ENCODE results near the gene CD99L2.
"Not testable (repeated sequence)": the region's sequence is repeated elsewhere in the genome, so short reads cannot be mapped to it uniquely, and the experiment has no call there.

Gene CD99L2

DNA sequence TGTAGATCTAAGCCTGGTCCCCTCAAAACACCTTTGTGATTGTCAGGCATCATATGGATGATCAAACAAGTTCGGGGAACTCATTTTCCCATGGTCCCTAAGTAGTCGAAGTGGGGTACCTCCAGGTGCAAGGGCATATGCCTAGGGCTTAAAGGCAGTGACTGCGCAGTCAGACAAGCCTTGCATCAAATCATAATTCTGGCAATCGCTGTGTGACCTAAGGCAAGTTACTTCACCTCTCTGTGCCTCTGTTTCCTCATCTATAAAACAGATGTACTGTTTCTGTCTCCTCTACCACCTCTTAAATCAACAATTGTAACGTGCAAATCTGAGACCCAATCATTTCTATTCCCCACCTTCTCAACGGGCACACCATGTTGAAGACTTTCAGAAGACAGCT lies 1.8 kb downstream of the CD99L2 start:
- no peak for DNase-seq

DNA sequence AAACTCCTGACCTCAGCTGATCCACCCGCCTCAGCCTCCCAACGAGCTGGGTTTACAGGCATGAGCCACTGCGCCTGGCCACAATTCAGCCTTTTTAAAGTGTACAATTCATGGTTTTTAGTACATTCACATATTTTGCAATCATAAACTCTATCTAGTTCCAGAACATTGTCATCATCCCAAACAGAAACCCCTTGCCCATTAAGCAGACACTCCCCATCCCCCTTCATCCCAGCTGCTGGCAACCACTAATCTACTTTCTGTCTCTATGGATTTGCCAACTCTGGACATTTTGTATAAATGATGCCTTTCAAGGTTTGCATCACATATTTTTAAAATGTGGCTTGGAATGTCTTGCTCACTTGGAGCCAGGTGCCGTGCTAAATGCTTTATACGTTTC lies 4.5 kb downstream of the CD99L2 start:
- DNase-seq = no peak

DNA sequence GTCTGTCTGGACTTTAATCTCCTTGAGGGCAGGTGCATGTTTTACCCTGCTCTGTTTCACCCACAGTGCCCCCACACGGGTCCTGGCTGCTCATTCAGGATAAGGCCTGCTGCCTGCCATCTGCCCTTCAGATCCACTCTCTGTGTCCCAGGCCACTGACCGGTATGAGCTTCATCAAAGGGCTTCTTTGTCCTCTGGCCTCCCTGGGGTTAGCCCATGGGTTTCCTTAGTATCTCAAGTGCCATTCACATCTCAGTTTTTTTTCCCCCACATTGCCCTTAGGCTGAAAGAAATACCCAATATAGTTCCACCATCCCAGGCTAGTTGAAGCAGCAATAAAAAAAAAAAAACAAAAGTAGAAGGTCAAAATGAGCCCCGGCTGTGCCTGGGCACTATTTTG lies 9.3 kb downstream of the CD99L2 start:
- no peak for DNase-seq

DNA sequence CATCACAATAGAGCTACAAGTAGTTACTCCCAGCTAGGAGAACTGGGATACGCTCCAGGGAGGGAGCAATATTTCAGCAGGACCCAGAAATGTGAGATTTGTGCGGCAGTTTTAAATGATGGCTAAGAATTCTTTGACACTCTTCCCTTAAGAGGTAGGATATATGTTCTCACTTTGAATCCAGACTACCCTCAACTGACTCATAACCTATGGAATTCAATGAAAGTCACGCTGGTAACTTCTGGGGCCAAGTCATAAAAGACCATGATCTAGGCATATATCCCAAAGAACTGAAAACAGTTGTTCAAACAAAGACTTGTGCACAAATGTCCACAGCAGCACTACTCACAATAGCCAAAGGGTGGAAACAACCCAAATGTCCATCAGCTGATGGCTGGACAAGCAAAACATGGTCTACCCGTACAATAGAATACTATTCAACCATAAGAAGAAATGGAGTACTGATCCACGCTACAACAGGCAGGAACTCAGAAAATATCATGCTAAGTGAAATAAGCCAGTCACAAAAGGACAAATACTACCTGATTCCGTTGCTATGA lies 10.5 kb downstream of the CD99L2 start:
- no peak for DNase-seq

DNA sequence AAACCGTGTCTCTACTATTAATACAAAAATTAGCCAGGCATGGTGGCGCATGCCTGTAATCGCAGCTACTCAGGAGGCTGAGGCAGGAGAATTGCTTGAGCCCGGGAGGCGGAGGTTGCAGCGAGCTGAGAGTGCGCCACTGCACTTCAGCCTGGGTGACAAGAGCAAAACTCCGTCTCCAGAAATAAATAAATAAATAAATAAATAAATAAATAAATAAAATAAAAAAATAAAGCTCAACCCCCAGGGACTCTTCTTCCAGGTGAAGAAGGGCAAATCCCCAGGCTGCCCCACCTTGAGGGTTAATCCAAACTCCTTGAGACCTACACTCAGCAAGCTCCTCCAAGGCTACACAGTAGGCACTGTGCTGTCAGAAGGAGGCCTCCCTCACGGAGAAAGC lies 11.2 kb downstream of the CD99L2 start:
- DNase-seq = not testable (repeated sequence)

DNA sequence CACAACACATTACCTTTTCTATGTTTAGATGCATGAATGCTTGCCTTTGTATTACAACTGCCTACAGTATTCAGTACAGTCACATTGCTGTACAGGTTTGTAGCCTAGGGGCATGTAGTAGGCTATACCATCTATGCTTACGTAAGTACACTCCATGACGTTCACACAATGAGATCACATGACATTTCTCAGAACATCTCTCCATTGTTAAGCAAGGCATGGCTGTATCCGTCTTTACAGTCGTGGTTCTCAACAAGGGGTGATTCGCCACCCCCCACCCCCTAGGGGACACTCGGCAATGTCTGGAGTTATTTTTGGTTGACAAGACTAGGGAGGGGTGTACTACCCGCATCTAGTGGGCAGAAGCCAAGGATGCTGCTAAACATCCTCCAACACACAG lies 12.1 kb downstream of the CD99L2 start:
- no peak for DNase-seq

DNA sequence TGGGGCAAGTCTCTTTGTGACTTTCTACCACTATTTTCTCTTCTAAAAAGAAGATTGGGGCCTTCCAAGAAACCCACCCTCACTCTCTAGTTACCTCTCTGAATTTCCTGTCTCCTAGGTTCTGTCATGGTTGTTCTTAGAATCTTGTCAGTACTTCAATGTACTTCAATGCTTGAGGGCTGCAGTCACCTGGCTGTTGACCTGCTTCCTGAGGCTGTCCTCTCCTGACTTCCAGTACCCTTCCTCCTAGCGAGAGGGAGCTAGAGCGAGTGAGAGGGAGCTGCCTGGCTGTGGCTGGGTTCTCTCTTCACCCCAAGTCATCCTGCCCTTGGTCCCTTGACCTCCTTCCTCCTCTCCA lies 17.7 kb downstream of the CD99L2 start:
- DNase-seq = no peak

DNA sequence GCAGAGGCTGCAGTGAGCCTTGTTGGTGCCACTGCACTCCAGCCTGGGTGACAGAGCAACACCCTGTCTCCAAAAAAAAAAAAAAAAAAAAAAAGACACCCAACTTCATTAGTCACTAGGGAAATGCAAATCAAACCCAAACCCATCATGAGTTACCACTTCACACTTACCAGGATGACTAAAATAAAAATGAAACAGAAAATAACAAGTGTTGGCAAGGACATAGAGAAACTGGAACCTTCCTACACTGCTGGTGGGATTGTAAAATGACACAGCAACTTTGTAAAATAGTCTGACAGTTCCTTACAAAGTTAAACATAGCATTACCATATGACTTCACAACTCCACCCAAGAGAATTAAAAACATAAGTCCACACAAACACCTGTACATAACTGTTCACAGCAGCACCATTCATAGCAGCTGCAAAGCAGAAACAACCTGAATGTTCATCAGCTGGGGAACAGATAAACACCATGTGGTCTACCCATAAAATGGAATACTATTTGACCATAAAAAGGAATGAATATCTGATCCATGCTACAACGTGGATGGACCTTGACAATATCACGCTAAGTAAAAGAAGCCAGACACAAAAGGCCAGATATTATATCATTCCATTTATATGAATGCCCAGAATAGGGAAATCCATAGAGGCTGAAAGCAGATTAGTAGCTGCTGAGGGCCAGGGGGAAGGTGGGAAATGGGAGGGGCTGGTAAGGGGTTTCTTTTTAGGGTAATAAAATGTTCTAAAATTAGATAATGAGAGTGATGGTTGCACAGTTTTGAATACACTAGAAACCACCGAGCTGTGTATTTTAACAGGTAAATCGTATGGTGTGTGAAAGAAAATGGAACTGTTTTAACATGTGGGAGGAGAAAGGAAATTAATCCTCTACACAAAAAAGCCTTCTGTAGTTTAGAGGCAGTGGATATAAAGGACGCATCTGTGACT lies 18.3 kb downstream of the CD99L2 start:
- DNase-seq = no peak

DNA sequence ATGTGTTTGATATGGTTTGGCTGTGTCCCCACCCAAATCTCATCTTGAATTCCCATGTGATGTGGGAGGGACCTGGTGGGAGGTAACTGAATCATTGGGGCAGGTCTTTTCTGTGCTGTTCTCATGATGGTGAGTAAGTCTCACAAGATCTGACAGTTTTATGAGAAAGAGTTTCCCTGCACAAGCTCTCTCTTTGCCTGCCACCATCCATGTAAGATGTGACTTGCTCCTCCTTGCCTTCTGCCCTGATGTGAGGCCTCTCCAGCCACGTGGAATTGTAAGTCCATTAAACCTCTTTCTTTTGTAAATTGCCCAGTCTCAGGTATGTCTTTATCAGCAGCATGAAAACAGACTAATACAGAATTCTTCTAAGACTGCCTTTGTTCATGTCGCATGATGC lies 22.8 kb downstream of the CD99L2 start:
- not testable (repeated sequence) for DNase-seq

DNA sequence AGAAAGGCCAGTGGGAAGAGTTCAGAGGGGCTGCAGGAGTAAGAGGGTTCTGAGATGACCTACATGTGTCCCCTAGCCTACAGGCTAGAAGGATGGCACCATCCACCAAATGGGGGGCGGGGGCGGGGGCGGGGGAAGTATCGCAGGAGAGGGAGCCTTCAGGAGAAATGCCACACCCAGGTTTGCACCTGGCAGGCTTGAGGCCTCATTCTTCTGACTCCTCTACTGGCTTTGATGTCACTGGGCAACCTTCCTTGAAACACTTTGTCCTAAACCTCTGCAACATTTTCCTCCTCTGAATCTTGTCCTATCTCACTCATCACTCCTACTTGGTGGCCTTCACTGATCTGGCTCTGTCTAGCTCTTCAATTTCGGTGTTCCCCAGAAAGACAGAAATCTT lies 24.0 kb downstream of the CD99L2 start:
- DNase-seq = no peak

DNA sequence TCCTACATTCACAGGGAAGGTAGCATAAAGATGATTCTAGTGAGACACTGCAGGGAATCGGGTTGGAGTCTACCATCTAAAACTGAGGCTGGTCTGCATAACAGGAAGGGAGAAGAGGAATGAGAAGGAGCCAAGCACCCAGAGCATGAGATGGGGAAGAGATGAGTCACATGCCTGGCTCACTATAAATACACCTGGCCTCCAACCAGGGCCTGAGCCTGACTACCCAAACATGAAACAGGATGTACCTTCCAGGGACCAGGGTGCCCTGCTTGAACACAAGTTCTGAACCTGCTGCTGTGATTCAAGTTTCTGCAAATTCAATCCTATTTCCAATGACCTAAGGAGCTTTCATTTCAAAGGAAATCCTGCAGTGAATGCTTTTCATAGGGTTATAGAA lies 24.9 kb downstream of the CD99L2 start:
- no peak for DNase-seq

DNA sequence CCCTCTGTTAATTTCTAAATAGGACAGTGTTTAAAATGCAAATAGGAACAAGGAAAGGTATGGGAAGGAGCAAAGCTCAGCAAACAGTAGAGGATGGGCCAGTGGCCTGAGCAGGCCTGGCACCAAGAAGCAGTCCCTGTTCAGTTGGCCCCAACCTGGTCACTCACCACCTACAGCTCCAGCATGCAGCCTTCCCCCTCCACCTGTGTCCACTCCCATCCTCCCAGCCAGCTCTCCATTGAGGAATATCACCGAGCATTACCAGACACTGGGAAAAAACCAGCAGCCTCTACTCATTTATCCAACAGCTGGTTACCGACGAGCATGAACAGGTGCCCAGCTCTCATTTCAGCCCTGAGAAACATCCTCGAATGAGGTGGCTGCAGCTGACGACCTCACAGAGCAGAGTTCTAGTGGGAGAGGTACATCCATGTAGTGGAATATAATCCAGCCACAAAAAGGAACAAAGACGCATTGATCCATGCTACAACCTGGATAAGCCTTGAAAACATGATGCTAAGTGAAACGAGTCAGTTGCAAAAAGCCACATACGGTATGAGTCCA lies 25.6 kb downstream of the CD99L2 start:
- DNase-seq = no peak

DNA sequence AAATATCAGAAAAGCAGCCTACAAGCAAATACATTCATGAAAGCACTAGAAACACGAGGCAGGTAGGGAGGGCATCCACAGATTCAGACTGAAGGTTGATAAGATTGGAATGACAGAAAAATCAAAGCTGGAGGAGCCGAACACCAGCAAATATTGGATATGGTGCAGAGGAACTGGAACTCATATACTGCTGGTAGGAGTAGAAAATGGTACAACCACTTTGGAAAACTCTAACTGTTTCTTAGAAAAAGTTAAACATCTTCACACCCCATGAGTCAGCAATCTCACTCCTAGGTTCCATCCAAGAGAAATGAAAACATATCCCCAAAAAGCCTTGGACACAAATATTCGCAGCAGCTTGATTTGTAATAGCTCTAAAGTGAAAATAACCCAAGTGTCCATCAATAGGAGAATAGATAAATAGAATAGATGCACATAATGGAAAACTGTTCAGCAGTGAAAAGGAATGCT lies 27.1 kb downstream of the CD99L2 start:
- DNase-seq = no peak

DNA sequence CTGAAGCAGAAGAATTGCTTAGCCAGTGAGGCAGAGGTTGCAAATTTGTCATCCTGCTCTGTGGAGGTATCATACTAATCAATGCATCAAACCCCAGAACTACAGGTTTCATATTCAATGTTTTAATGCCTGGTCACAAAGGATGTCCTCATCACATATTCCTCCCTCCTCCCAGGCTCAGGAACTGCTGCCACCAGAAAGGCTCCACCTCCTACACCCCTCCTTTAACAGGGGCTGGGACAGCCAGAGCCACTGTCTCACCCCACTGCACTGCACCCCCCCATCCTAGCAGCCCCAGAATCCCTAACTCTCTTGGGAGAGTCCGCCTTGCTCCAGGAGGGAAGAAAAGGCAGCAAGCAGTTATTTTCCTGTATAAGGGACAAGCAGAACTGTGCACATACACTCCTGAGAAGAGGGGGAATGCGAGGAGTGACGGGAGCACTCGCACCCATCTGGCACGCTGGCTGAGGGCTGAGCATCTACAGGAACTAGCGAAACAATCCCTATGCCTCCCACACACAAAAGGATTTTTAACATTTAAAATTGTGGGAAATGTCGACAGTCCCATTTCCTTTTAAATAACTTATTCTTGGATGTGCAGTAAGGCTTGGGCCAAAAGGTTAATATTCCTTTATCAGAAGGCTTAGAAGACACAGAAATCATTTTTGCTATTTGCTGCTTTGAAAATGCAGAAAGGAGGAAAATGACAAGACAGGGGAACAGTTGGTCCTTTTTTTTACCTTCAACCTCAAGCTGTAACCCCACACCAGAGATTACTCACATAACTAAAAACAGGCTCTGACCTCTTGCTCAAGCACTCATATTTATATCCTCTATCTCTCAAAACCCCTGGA lies 27.8 kb downstream of the CD99L2 start:
- DNase-seq = no peak

DNA sequence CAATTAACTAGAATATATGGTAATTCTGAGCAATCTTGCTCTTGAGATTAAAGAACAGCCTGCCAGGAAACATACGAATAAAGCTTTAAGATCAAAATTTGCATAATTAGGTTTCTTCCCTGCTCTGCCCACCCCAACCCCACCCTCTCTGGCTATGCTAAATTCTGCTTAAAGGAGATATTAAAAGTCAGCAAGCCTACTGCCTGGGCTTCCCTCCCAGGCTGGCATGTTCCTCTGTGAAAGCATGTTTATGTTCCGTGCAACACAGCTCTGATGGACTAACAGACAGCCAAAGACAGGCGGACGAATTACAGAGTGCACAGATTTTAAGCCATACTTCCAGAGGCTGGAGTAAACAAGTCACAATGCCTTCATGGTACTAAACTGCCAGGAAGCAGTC lies 28.4 kb downstream of the CD99L2 start:
- DNase-seq = no peak

DNA sequence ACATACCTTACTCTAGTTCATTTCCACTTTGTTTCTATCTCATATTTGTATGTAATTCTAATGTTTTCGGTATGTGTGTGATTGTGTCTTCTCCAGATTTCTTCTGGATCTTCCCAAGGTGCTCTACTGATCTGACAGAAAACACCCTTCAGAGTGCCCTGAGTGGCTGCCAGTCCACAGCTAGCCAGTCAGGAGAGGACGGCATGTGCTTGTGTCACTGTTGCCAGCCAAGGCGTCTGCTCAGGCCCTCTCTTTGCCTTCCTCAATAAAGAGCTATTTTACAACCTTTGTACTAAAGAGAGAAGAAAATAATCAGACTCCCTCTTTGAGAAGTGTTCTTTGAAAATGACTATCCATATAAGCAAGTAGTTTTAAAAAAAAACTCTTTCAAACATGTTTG lies 29.0 kb downstream of the CD99L2 start:
- no peak for DNase-seq

DNA sequence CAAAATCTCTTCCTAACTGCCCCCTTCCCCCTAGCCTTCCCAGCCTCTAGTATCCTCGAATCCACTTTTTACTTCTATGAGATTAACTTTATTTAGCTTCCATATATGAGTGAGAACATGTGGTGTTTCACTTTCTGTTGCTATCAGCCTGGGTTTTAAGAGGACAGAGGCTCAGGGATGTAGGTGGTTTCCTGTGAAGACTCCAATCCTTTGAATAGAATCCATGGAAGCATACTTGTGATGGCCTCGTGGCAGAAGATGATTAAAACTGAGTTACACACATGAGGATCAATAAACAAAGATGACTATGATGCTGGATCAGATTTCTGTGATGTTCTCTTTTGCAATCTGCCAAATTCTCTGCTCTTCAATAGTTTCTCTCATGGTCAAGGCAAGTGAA lies 29.8 kb downstream of the CD99L2 start:
- no peak for DNase-seq

DNA sequence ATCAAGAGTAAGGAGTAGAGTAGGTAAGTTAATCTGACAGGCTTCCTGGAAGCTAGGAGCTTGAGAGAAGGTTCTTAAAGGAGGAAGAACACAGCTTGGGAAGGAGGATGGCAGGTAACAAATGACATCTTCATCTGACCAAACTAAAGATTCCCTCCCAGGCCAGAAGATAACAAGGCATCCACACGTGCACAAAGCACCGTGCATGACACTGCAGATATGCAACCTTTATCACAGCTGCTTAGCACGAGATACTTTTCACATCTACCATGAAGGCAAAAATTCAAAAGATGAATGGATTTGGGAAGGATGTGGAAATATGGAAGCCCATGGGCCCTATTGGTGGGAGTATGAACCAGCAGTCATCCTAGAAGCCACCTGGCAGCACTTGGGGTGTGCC lies 34.3 kb downstream of the CD99L2 start:
- DNase-seq = no peak

DNA sequence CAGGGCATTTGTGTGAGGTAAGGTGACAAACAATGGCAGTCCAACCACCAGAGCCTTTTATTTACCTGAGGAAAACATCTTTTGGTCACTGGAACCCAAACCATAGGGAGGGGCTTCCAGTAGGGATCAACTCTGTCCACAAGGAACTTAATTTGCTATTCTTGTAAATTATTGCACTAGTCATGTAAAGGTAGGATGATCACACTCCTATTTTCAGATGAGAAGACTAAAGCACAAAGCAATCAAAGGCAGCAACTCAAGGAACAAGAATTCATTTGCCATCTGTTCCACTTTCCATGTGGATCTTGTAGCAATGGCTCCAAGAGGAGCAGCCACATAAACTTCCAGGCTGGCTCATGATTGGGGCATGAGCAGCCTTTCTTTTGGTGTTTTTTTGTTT lies 35.3 kb downstream of the CD99L2 start:
- no peak for DNase-seq

DNA sequence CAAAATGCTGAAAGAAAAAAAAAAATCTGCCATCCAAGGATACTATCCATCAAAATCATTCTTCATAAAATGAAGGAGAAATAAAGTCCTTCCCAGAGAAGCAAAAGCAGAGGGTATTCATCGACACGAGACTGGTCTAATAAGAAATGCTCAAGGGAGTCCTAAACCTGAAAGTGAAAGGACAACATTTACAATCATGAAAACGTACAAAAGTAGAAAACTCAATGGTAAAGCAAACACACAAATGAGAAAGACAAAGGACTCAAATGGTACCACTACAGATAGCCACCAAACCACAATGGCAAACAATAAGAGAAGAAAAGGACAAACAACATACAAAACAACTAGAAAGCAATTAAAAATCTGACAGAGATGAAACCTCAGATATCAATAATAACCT lies 41.0 kb downstream of the CD99L2 start:
- no peak for DNase-seq

DNA sequence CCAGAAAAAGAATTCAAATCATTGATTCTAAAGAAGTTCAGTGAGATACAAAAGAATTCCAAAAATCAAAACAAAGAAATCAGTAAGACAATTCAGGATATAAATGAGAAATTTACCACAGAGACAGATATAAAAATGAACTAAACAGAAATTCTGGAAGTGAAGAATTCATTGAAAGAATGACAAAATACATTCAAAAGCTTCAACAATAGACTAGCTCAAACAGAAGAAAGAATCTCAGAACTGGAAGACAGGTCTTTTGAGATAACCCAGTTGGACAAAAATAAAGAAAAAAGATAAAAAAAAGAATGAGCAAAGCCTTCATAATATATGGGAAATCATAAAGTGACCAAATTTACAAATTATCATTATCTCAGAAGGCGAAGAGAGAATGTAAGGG lies 41.7 kb downstream of the CD99L2 start:
- DNase-seq = no peak

DNA sequence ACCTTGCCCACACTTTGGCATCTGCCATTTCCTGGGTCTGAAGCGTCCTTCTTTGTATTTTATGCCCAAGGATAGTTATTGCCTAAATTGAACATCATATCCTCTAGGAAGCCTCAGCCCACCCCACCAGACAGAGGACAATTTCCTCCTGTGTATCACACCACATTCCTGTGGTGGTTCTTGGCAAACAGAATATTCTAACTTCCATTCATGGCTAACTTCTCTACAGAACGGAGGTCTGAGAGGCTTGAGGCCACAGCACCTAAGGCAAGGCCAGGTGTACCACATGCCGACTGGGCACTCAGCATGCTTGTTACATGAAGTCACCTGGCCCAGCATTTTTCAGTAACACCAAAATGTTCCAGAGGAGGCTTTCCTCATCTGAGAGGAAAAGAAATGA lies 42.4 kb downstream of the CD99L2 start:
- no peak for DNase-seq

DNA sequence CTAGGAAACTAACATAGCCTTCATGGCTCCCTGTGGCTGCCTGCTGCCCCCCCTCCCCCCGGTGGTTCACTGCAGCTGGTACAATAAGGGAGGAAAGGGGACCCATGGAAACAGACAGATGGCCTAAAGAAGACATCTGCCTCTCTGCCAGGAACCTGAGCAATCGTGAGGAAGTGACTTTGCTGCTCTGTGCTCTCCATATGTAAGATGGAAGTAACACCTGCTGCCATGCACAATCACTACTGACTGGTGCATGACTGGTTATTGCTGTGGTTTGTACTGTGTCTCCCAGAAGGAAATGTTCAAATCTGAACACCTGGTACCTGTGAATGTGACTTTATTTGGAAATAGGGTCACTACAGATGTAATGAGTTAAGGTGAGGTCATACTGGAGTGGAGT lies 43.6 kb downstream of the CD99L2 start:
- DNase-seq = no peak
